Endothelial cell of umbilical vein (primary cell): Measurements from ENCODE around the gene ACAP2. TPM values are rescaled to one million over a fixed set of nuclear protein-coding genes. Genes with fewer than 3 reads are reported as not detected.
A peak's percentile ranks its signal among the peaks of the same experiment; 100 is the strongest.

Experiments
- BruUV-seq: library from RNA; stranded (reverse); fragments of 400-500 nt; replicated peaks from 2 replicates; lab custom pipeline; 2021; lab: Mats Ljungman, UMichigan
- CTCF ChIA-PET: fragments of 300-600, 350-600 bp; sonication (Branson Sonifier 250); formaldehyde crosslinking; loops from one replicate; lab custom pipeline; 2021; ENCODE audit warnings: antibody characterized with exemption, inconsistent platforms; lab: Charles Lee
- POLR2A ChIA-PET: fragments of 300-600, 350-600 bp; sonication (Branson Sonifier 250); formaldehyde crosslinking; loops from one replicate; lab custom pipeline; 2021; ENCODE audit warnings: antibody characterized with exemption, inconsistent platforms; lab: Charles Lee
- DNase-seq: peaks from one replicate; pipeline ENCODE4 v3.0.0-alpha.2; 2011; ENCODE audit warnings: low read depth, low spot score
- FAIRE-seq: peaks from 2 replicates; lab custom pipeline; 2011; peaks lifted over from hg19 to GRCh38; lab: Jason Lieb, UNC
- H2AFZ ChIP-seq: 2 replicates; pipeline ENCODE4 v1.6.0; 2012; ENCODE audit warnings: low read depth, low read length, control low read depth, inconsistent platforms
- H3K27ac ChIP-seq: 2 replicates; pipeline ENCODE4 v1.5.1; 2011; ENCODE audit warnings: low read depth, mild to moderate bottlenecking, control low read depth, low read length, moderate library complexity; ENCODE audit not compliant: insufficient read depth
- H3K27me3 ChIP-seq, 2 experiments: 2 replicates each; pipeline versions ENCODE4 v1.6.0 to v1.6.1; 2011; ENCODE audit warnings: low read length in 2 of 2, mixed read lengths in 1 of 2; ENCODE audit not compliant: control insufficient read depth in 2 of 2, insufficient read depth in 2 of 2
- H3K36me3 ChIP-seq, 2 experiments: 2 replicates in 1 of 2; 3 replicates in 1 of 2; pipeline ENCODE4 v1.5.1; 2011; ENCODE audit warnings: low read length in 2 of 2, mild to moderate bottlenecking in 1 of 2, moderate library complexity in 1 of 2; ENCODE audit not compliant: control insufficient read depth in 2 of 2, insufficient read depth in 2 of 2; ENCODE audit errors: extremely low read depth in 1 of 2
- H3K4me1 ChIP-seq: 3 replicates; pipeline ENCODE4 v1.5.1; 2011; ENCODE audit warnings: mild to moderate bottlenecking, low read length; ENCODE audit not compliant: control insufficient read depth, insufficient read depth; ENCODE audit errors: extremely low read depth
- H3K4me2 ChIP-seq: 2 replicates; pipeline ENCODE4 v1.6.1; 2011; ENCODE audit warnings: low read length, control low read depth, mixed read lengths; ENCODE audit not compliant: insufficient read depth
- H3K4me3 ChIP-seq, 3 experiments: fragments of 200-600 bp in 1 of 3; sonication (generic), shearing (Covaris generic) in 1 of 3; replicated peaks in 1 of 3; 2 replicates each; pipeline ENCODE4 v1.5.1; 2011 to 2016; ENCODE audit warnings: control low read depth in 3 of 3, low read length in 3 of 3, mild to moderate bottlenecking in 2 of 3, inconsistent platforms in 1 of 3, low read depth in 1 of 3, moderate library complexity in 1 of 3; ENCODE audit not compliant: insufficient read depth in 1 of 3
- H3K79me2 ChIP-seq: 2 replicates; pipeline ENCODE4 v1.6.0; 2012; ENCODE audit warnings: low read length, inconsistent platforms; ENCODE audit not compliant: control insufficient read depth, insufficient read depth
- H3K9ac ChIP-seq: replicated peaks from 2 replicates; pipeline ENCODE3; 2011; ENCODE audit warnings: low read length, control low read depth; ENCODE audit not compliant: insufficient read depth; ENCODE audit errors: extremely low read depth
- H3K9me1 ChIP-seq: replicated peaks from 3 replicates; pipeline ENCODE4 v1.6.0; 2011; ENCODE audit warnings: mild to moderate bottlenecking, low read length; ENCODE audit not compliant: control insufficient read depth, insufficient read depth; ENCODE audit errors: extremely low read depth
- H3K9me3 ChIP-seq: replicated peaks from 2 replicates; pipeline ENCODE4 v1.5.1; 2012; ENCODE audit warnings: low read length, inconsistent platforms; ENCODE audit not compliant: control insufficient read depth, insufficient read depth
- H4K20me1 ChIP-seq: replicated peaks from 2 replicates; pipeline ENCODE3; 2011; ENCODE audit warnings: mild to moderate bottlenecking, low read length; ENCODE audit not compliant: control insufficient read depth, insufficient read depth; ENCODE audit errors: extremely low read depth
- EZH2 ChIP-seq: IDR thresholded peaks from 2 replicates; pipeline ENCODE4 v1.6.1; 2012; ENCODE audit warnings: borderline replicate concordance, low read depth, mild to moderate bottlenecking, moderate library complexity, low read length, inconsistent platforms; ENCODE audit not compliant: severe bottlenecking
- FOS ChIP-seq: IDR thresholded peaks from 2 replicates; pipeline ENCODE4 v1.6.1; 2011; ENCODE audit warnings: mild to moderate bottlenecking, low read length, moderate library complexity, borderline replicate concordance; ENCODE audit not compliant: insufficient read depth
- GATA2 ChIP-seq: IDR thresholded peaks from 2 replicates; pipeline ENCODE4 v1.7.0; 2011; ENCODE audit warnings: low read depth, mild to moderate bottlenecking, moderate library complexity, mixed read lengths, low read length; ENCODE audit not compliant: insufficient read length, insufficient read depth
- JUN ChIP-seq: IDR thresholded peaks from 2 replicates; pipeline ENCODE4 v1.6.1; 2011; ENCODE audit warnings: borderline replicate concordance, low read depth; ENCODE audit not compliant: insufficient read length, insufficient read depth
- MAX ChIP-seq: IDR thresholded peaks from 2 replicates; pipeline ENCODE4 v1.6.1; 2011; ENCODE audit not compliant: insufficient read depth, insufficient read length
- MYC ChIP-seq: IDR thresholded peaks from one replicate; pipeline ENCODE4 v1.6.1; 2011; ENCODE audit warnings: mild to moderate bottlenecking, low read depth, low read length
- POLR2AphosphoS5 ChIP-seq: IDR thresholded peaks from 2 replicates; pipeline ENCODE4 v1.6.1; 2012; ENCODE audit warnings: low read depth, mild to moderate bottlenecking, control low read depth, low read length, moderate library complexity; ENCODE audit not compliant: insufficient read depth
- dilution Hi-C: fragments of 300-500 bp; cut with MboI; formaldehyde crosslinking; loops from one replicate; pipeline ENCODE4 v1.15.0; 2019; ENCODE audit warnings: low sequenced_read_pairs; ENCODE audit not compliant: extremely low pct_ligation_motif_present
- intact Hi-C: fragments of 100-400 bp; cut with micrococcal nuclease; formaldehyde crosslinking; loops from one replicate; pipeline ENCODE4 v1.10.0; 2022
- polyA plus RNA-seq, 4 experiments: library from polyadenylated mRNA; depleted of rRNA in 3 of 4; stranded (reverse) in 3 of 4; unstranded in 1 of 4; fragments of >200 nt; gene quantifications; 2 replicates each; pipeline versions ENCODE4 v1.2.1 to v1.2.3, GENCODE V29; 2011 to 2012; ENCODE audit warnings: missing spikeins in 1 of 4
- total RNA-seq: library from RNA; stranded (reverse); gene quantifications from 2 replicates; pipeline ENCODE4 v1.2.3, GENCODE V29; 2021
- TF ChIP-seq, protein P1 (sequence below), 2 donors: IDR thresholded peaks; 1 replicate in 1 of 2; 2 replicates in 1 of 2; pipeline ENCODE4 v1.5.1; 2011; ENCODE audit warnings: low read length in 2 of 2, mild to moderate bottlenecking in 2 of 2, moderate library complexity in 2 of 2, control low read depth in 1 of 2, inconsistent platforms in 1 of 2, low read depth in 1 of 2; ENCODE audit not compliant: insufficient read depth in 1 of 2; ENCODE audit errors: extremely low read depth in 1 of 2

The ACAP2 gene
- total and polyA plus RNA-seq, 2 donors (not counting 3 experiments of a cell fraction or from before 2014, with no cell fraction given), result 13.6 to 36.9 TPM

DNA sequence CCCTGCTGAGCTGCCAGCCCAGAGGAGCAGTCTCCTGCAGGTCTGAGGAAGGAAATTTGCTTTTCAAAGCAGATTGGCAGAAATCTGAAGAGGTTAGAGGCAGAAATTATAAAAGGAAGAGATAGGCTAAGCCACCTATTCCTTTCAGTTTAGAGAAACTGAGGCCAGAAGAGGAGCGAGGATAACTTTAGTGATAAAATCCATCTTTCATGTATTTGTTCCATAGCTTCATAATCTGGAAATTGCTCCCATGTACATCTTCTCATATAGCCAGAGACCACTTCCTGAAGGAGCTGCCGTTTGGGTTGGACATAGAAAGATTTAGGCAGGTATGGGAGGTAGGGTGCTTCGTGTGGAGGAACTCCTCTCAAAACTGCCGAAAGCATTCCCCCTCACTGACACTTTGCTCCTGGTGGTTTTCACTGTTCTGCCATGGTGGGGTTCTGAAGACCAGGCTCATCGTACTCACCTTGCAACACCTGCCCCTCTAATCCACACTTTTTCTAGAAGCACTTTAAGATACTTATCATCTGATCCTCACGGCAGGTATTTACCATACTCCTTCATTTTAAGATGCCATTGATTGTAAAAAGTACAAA is 670 bp upstream of the ACAP2 start:
- intact Hi-C loops, result loop anchor here (2.0 to 10.0 kb wide), 6 partner anchors 81 to 1299 kb away; partner anchors contain the start of genes LSG1 and PPP1R2
- Histone ChIP-seq H3K27ac (no peak overlapping the region), H3K36me3 (no peaks in the 10 kb centered on the region), H3K27me3 (no peaks in the 10 kb centered on the region), H3K9me1 (no peaks in the 10 kb centered on the region), H3K9ac (peak overlapping the region; percentile 35), H3K4me3 (peak overlapping the region in 1 of 3 experiments; percentile 52), H2AFZ (peak overlapping the region; percentile 79), H4K20me1 (peaks cover 3% of the 10 kb centered on the region), H3K4me2 (peak overlapping the region; percentile 77), H3K79me2 (peaks cover 39% of the 10 kb centered on the region), H3K9me3 (no peaks in the 10 kb centered on the region), H3K4me1 (peaks cover 15% of the 10 kb centered on the region)
- ChIA-PET POLR2A (interaction anchor here (0.5 to 1.5 kb wide), 4 partner anchors 99 to 1100 kb away, joined by 3 to 9 read pairs (median 6); partner anchors contain the start of genes PPP1R2 and XXYLT1), CTCF (interaction anchor here (1.0 to 4.1 kb wide), 4 partner anchors 31 to 172 kb away, joined by 3 to 35 read pairs (median 4); partner anchors contain the start of gene XXYLT1)
- FAIRE-seq (no peak), DNase-seq (no peak)
- TF ChIP-seq POLR2AphosphoS5 (no peak), GATA2 (no peak), FOS (no peak), MYC (no peak), MAX (no peak), JUN (no peak), EZH2 (no peak)
- TF ChIP-seq, protein P1, sequence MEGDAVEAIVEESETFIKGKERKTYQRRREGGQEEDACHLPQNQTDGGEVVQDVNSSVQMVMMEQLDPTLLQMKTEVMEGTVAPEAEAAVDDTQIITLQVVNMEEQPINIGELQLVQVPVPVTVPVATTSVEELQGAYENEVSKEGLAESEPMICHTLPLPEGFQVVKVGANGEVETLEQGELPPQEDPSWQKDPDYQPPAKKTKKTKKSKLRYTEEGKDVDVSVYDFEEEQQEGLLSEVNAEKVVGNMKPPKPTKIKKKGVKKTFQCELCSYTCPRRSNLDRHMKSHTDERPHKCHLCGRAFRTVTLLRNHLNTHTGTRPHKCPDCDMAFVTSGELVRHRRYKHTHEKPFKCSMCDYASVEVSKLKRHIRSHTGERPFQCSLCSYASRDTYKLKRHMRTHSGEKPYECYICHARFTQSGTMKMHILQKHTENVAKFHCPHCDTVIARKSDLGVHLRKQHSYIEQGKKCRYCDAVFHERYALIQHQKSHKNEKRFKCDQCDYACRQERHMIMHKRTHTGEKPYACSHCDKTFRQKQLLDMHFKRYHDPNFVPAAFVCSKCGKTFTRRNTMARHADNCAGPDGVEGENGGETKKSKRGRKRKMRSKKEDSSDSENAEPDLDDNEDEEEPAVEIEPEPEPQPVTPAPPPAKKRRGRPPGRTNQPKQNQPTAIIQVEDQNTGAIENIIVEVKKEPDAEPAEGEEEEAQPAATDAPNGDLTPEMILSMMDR (IDR thresholded peaks at IDR 0.05; ENCODE audit: extremely low read depth in 1 of 2, insufficient read depth in 1 of 2, low read depth in 1 of 2, low read length in 2 of 2), result no peak
- BruUV-seq, result no TSS peak
- dilution Hi-C loops, result no loop called here
